GM12891 (cell line): ENCODE results near the gene LATS2.

ENCODE experiments used
- POLR2A ChIP-seq: IDR thresholded peaks from 2 replicates; pipeline ENCODE4 v1.6.1; 2011; ENCODE audit warnings: low read depth, low read length, control low read depth
- POLR2AphosphoS5 ChIP-seq: IDR thresholded peaks from 2 replicates; pipeline ENCODE4 v1.6.1; 2011; ENCODE audit warnings: low read depth, low read length, control low read depth
- SPI1 ChIP-seq: IDR thresholded peaks from 2 replicates; pipeline ENCODE4 v1.6.1; 2011; ENCODE audit warnings: low read depth, low read length, control low read depth
- TAF1 ChIP-seq: IDR thresholded peaks from 2 replicates; pipeline ENCODE4 v1.6.1; 2011; ENCODE audit warnings: low read depth, low read length, control low read depth

GRCh38 chr13:20972731-20973130, 88.7 kb downstream of the LATS2 start:
- TF ChIP-seq POLR2A (no peak), TAF1 (no peak), POLR2AphosphoS5 (no peak), SPI1 (no peak)
